SU-DHL-6 (cell line): Measurements from ENCODE around the gene ZNF629.

Experiments used
- H2AFZ ChIP-seq: fragments of 200-600 bp; sonication (generic); 2 replicates; pipeline ENCODE4 v1.6.1; 2014; ENCODE audit warnings: low read depth, mild to moderate bottlenecking, moderate library complexity, mixed read lengths, antibody characterized with exemption, low read length; ENCODE audit not compliant: severe bottlenecking
- H3F3A ChIP-seq: fragments of 200-600 bp; shearing (Covaris generic); 2 replicates; pipeline ENCODE4 v1.6.0; 2016; ENCODE audit warnings: antibody characterized with exemption, mild to moderate bottlenecking; ENCODE audit not compliant: insufficient read depth
- H3K27ac ChIP-seq: fragments of 200-600 bp; sonication (generic); 2 replicates; pipeline ENCODE4 v1.5.1; 2016; ENCODE audit warnings: low read depth, mild to moderate bottlenecking, low read length, moderate library complexity, mixed read lengths
- H3K27me3 ChIP-seq: fragments of 200-600 bp; sonication (generic), shearing (Covaris generic); 2 replicates; pipeline ENCODE4 v1.6.0; 2014; ENCODE audit warnings: mild to moderate bottlenecking, low read length
- H3K36me3 ChIP-seq: fragments of 200-600 bp; sonication (generic); 2 replicates; pipeline ENCODE4 v1.6.1; 2014; ENCODE audit warnings: mild to moderate bottlenecking, low read length, mixed read lengths
- H3K4me2 ChIP-seq: fragments of 300-600, 200-600 bp; shearing (Covaris generic), sonication (generic); 2 replicates; pipeline ENCODE4 v1.6.0; 2014; ENCODE audit warnings: low read length, low read depth, mild to moderate bottlenecking; ENCODE audit not compliant: poor library complexity, severe bottlenecking
- H3K4me3 ChIP-seq: fragments of 200-600 bp; sonication (generic); 2 replicates; pipeline ENCODE4 v1.5.1; 2014; ENCODE audit warnings: antibody characterized with exemption, low read length, mild to moderate bottlenecking, mixed read lengths; ENCODE audit not compliant: insufficient read depth, poor library complexity, severe bottlenecking
- H3K79me2 ChIP-seq: fragments of 200-600 bp; sonication (generic); 2 replicates; pipeline ENCODE4 v1.6.1; 2014; ENCODE audit warnings: mild to moderate bottlenecking, low read length, moderate library complexity; ENCODE audit not compliant: insufficient read depth
- H3K9ac ChIP-seq: fragments of 200-600 bp; sonication (generic); 2 replicates; pipeline ENCODE4 v1.7.0; 2014; ENCODE audit warnings: mild to moderate bottlenecking, low read length
- H3K9me2 ChIP-seq: fragments of 200-600 bp; sonication (generic); replicated peaks from 2 replicates; pipeline ENCODE4 v1.6.1; 2014; ENCODE audit warnings: low read length; ENCODE audit not compliant: insufficient read depth
- H3K9me3 ChIP-seq: fragments of 200-600 bp; sonication (generic); 2 replicates; pipeline ENCODE4 v1.6.1; 2014; ENCODE audit warnings: low read length, mixed read lengths; ENCODE audit not compliant: insufficient read depth
- H4K20me1 ChIP-seq: fragments of 200-600 bp; sonication (generic); 2 replicates; pipeline ENCODE4 v1.6.1; 2014; ENCODE audit warnings: low read depth, mild to moderate bottlenecking, antibody characterized with exemption, low read length, moderate library complexity, mixed read lengths
- EZH2phosphoT487 ChIP-seq: fragments of 200-600 bp; sonication (generic), shearing (Covaris generic); conservative IDR thresholded peaks from 2 replicates; pipeline ENCODE4 v1.6.1; 2018; ENCODE audit warnings: mild to moderate bottlenecking, antibody characterized with exemption, low read length, moderate library complexity, mixed read lengths
- TF ChIP-seq, protein P1 (sequence below): fragments of 200-600 bp; sonication (generic); IDR thresholded peaks from one replicate; pipeline ENCODE4 v1.5.1; 2017; ENCODE audit warnings: antibody characterized with exemption, mild to moderate bottlenecking, low read length, moderate library complexity; ENCODE audit not compliant: insufficient read depth, poor library complexity, severe bottlenecking

Gene ZNF629

DNA sequence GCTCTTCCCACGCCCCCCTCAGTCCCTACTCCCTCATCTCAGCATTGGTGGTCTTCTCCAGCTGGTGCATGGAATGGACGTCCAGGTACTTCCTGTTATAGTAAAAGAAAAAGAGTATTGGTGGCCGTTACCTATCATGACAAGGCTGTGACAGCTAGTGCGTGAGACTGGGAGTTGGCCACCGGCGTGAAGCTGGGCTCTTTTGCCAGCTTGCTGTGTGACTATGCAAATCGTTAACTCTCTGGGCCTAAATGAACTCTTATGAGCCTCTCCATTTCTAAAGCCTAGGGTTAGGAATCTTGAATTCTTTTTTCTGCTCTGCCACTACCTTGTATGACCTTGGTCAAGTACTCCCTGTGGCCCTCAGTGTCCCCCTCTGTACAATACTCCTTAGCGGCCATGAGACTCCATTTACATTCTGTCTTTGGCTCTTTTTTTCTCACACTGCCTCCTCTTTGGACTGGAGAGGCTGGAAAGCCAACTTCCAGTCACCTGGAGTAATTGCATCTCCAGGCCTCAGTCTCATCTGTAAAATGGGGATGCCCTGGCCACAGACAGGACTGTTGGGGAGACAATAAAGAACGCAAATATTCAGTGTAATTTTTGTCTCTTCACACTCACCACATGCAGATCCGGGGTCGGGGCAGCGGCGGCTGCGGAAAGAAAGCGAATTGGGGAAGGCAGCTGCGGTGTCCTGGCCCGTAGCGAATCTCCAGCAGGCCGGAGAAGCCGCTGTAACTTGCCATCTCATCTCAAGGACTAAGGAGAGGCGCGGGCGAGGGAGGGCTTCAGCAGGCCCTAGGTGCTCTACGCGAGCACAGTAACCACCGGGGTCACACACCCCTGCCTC, 26.2 kb downstream of the ZNF629 start:
- peaks cover 11% of the 10 kb centered on the region; the same call in 1 of the 2 replicates for H3F3A ChIP-seq
- H3K4me3 ChIP-seq: peak overlapping the region; percentile 89
- no peaks in the 10 kb centered on the region for H3K27me3 ChIP-seq
- peaks cover 15% of the 10 kb centered on the region for H3K79me2 ChIP-seq
- H3K27ac ChIP-seq: peak overlapping the region; percentile 66
- H3K36me3 ChIP-seq: 0 out of 2 replicates have a peak, but pooled peaks cover 3% of the 10 kb centered on the region
- H2AFZ ChIP-seq: peak overlapping the region; percentile 76
- TF ChIP-seq, protein P1, sequence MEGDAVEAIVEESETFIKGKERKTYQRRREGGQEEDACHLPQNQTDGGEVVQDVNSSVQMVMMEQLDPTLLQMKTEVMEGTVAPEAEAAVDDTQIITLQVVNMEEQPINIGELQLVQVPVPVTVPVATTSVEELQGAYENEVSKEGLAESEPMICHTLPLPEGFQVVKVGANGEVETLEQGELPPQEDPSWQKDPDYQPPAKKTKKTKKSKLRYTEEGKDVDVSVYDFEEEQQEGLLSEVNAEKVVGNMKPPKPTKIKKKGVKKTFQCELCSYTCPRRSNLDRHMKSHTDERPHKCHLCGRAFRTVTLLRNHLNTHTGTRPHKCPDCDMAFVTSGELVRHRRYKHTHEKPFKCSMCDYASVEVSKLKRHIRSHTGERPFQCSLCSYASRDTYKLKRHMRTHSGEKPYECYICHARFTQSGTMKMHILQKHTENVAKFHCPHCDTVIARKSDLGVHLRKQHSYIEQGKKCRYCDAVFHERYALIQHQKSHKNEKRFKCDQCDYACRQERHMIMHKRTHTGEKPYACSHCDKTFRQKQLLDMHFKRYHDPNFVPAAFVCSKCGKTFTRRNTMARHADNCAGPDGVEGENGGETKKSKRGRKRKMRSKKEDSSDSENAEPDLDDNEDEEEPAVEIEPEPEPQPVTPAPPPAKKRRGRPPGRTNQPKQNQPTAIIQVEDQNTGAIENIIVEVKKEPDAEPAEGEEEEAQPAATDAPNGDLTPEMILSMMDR: no peak
- TF ChIP-seq EZH2phosphoT487: no peak
- no peaks in the 10 kb centered on the region for H3K9me2 ChIP-seq
- H3K4me2 ChIP-seq: peak overlapping the region; percentile 69
- H4K20me1 ChIP-seq: no peaks in the 10 kb centered on the region
- no peaks in the 10 kb centered on the region for H3K9me3 ChIP-seq
- peak overlapping the region; percentile 80 for H3K9ac ChIP-seq

DNA sequence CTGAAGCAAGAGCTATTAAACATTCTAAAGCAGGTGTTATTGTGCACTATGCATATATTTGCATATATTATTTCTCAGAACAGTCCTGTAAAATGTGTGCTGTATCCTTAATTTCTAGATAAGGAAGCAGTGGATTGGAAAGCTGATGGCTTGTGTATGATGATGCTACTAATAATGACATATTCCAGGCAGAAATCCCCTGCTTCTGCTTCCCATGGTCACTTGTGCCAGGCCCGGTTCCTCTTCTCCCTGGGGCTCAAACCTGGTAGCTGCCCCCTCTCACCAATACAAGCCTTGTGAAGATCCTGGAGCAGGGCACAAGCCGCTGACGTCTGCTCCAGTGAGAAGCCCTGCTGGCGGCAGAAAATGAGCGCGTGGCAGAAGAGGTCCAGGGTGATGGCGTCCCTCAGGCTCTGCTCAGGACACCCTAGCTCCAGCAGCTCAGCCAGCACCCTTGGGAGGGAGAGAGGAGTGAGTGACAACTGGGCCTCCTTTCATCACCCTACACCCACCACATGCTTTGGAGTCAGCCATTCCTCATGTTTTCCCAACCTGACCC, 26.9 kb downstream of the ZNF629 start:
- H3K9ac ChIP-seq: peak overlapping the region; percentile 80
- peak overlapping the region; percentile 66; the same call in 1 of the 2 replicates for H3K27ac ChIP-seq
- H2AFZ ChIP-seq: no peak overlapping the region
- no peak overlapping the region for H3K4me3 ChIP-seq
- TF ChIP-seq EZH2phosphoT487: no peak
- TF ChIP-seq, protein P1: no peak
- no peaks in the 10 kb centered on the region for H3K27me3 ChIP-seq
- H3K36me3 ChIP-seq: 0 out of 2 replicates have a peak, but pooled peaks cover 3% of the 10 kb centered on the region
- H3K9me2 ChIP-seq: no peaks in the 10 kb centered on the region
- peaks cover 15% of the 10 kb centered on the region for H3K79me2 ChIP-seq
- peak overlapping the region; percentile 69 for H3K4me2 ChIP-seq
- no peaks in the 10 kb centered on the region for H3K9me3 ChIP-seq
- H3F3A ChIP-seq: peaks cover 11% of the 10 kb centered on the region; the same call in 1 of the 2 replicates
- H4K20me1 ChIP-seq: no peaks in the 10 kb centered on the region

DNA sequence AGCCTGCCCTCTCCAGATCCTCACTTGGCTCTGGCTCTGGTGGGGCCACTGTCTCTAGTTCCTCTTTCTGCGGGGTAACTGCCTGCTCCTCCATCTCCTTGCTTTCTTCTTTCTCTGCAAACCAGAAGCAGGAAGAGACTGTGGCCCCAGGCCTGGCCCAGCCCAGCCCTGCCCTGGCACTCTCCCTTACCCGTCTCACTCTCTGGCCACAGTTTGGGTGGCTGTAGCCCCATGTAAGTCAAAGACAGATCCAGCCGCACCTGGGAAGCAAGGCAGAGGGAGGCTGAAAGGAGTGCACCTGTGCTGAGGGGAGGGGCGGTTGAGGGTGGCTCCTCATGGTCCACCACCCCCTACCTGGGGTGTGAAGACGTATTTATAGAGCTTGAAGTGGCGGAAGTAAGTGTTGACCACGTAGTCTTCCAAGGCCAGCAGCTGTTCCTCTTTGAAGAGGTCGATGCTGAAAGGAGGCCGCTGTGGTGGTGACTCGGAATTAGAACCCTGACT, 28.0 kb downstream of the ZNF629 start:
- H4K20me1 ChIP-seq: no peaks in the 10 kb centered on the region
- TF ChIP-seq EZH2phosphoT487: no peak
- TF ChIP-seq, protein P1: no peak
- no peaks in the 10 kb centered on the region for H3K9me3 ChIP-seq
- peaks cover 15% of the 10 kb centered on the region; the same call in 1 of the 2 replicates for H3F3A ChIP-seq
- no peak overlapping the region for H3K4me2 ChIP-seq
- H3K9me2 ChIP-seq: no peaks in the 10 kb centered on the region
- H3K36me3 ChIP-seq: peaks cover 7% of the 10 kb centered on the region; the same call in 1 of the 2 replicates
- peak overlapping the region; percentile 49 for H3K27ac ChIP-seq
- H3K4me3 ChIP-seq: no peak overlapping the region
- H3K79me2 ChIP-seq: peaks cover 15% of the 10 kb centered on the region
- H3K9ac ChIP-seq: no peak overlapping the region
- H2AFZ ChIP-seq: no peak overlapping the region
- no peaks in the 10 kb centered on the region for H3K27me3 ChIP-seq
